ENCODE results near the gene FAF2. TPM values are rescaled to one million over a fixed set of nuclear protein-coding genes. Genes with fewer than 3 reads are reported as not detected.

FAF2 gene
- total RNA-seq, 4 donors from 2014 or later: 21.2 to 27.3 (median 23.9) TPM

GRCh38 chr5:176517053-176517661, 69.0 kb downstream of the FAF2 start:
- intact Hi-C loops (cut with DNase I): no loop called here
- no peaks in the 10 kb centered on the region for H3K36me3 ChIP-seq
- H3K27me3 ChIP-seq: no peaks in the 10 kb centered on the region
- no peaks in the 10 kb centered on the region for H3K9me3 ChIP-seq
- H3K4me3 ChIP-seq: no peak overlapping the region
- no peak overlapping the region for H3K27ac ChIP-seq (replicated peaks in 1 of 4)
- no peak for DNase-seq (ENCODE audit: extremely low spot score)
- no peaks in the 10 kb centered on the region for H3K4me1 ChIP-seq
- no peak for TF ChIP-seq EP300 (IDR thresholded peaks at IDR 0.05)
- TF ChIP-seq, protein P1, sequence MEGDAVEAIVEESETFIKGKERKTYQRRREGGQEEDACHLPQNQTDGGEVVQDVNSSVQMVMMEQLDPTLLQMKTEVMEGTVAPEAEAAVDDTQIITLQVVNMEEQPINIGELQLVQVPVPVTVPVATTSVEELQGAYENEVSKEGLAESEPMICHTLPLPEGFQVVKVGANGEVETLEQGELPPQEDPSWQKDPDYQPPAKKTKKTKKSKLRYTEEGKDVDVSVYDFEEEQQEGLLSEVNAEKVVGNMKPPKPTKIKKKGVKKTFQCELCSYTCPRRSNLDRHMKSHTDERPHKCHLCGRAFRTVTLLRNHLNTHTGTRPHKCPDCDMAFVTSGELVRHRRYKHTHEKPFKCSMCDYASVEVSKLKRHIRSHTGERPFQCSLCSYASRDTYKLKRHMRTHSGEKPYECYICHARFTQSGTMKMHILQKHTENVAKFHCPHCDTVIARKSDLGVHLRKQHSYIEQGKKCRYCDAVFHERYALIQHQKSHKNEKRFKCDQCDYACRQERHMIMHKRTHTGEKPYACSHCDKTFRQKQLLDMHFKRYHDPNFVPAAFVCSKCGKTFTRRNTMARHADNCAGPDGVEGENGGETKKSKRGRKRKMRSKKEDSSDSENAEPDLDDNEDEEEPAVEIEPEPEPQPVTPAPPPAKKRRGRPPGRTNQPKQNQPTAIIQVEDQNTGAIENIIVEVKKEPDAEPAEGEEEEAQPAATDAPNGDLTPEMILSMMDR (IDR thresholded peaks at IDR 0.05): no peak
- TF ChIP-seq POLR2AphosphoS5 (IDR thresholded peaks at IDR 0.05): no peak
- TF ChIP-seq POLR2A (IDR thresholded peaks at IDR 0.05; ENCODE audit: low read depth): no peak
- 66% methylated on average over 7 of the region's 7 CpGs for WGBS

DNA sequence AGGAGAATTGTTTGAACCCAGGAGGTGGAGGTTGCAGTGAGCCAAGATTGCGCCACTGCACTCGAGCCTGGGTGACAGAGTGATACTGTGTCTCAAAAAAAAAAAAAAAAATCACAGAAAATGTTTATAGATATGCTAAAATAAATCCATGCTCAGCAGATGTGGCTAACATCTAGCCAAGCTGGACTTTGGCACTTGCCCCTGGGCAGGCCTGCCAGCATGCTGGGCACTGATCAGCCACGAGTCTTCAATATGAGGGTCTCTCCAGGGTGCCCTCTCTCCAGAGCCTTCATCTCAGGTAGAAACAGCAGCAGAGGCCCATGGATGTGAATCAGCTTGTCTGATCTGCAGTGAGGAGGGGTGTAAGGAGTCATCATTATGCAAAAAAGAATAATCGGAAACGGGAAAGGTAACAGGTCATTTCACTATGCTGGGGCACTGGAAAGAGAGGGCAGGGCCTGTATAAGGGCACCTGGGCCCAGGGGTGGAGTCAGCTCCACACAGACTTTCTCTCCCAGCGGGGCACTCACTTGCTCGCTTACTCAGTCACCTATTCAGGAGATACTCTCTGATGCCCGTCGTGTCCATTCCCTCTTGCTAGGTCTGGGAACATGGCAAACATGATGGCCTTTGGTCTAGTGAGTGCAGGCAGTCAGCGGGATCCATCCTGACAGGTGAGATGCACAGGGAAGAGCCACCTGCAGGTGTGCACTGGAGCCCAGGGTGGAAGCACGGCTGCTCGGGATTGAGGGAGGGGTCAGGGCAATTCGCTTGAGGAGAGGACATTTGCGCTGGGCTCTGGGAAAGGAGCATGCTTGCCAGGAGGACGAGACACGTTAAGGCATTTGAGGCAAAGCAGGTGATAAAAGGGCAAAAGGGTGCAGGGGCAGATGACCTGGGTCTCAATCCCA, 71.9 kb downstream of the FAF2 start:
- Histone ChIP-seq H3K9me3 (no peaks in the 10 kb centered on the region), H3K27me3 (no peaks in the 10 kb centered on the region), H3K4me3 (no peak overlapping the region), H3K27ac (replicated peaks in 1 of 4) (no peak overlapping the region), H3K36me3 (no peaks in the 10 kb centered on the region), H3K4me1 (no peaks in the 10 kb centered on the region)
- TF ChIP-seq POLR2A (IDR thresholded peaks at IDR 0.05; ENCODE audit: low read depth) (no peak), POLR2AphosphoS5 (IDR thresholded peaks at IDR 0.05) (no peak)
- TF ChIP-seq, protein P1 (IDR thresholded peaks at IDR 0.05): no peak
- 74% methylated on average over 16 of the region's 16 CpGs for WGBS
- DNase-seq (ENCODE audit: extremely low spot score): no peak
- intact Hi-C loops (cut with DNase I): no loop called here

- H3K27ac ChIP-seq (replicated peaks in 1 of 4): no peak overlapping the region
- intact Hi-C loops (cut with DNase I): no loop called here
- H3K4me3 ChIP-seq: no peak overlapping the region
- DNase-seq (ENCODE audit: extremely low spot score): no peak
- H3K27me3 ChIP-seq: no peaks in the 10 kb centered on the region
- no peaks in the 10 kb centered on the region for H3K36me3 ChIP-seq
- no peaks in the 10 kb centered on the region for H3K9me3 ChIP-seq
- WGBS: 83% methylated on average over 7 of the region's 7 CpGs
- no peaks in the 10 kb centered on the region for H3K4me1 ChIP-seq
- no peak for TF ChIP-seq EP300 (IDR thresholded peaks at IDR 0.05)
- TF ChIP-seq POLR2AphosphoS5 (IDR thresholded peaks at IDR 0.05): no peak
- TF ChIP-seq, protein P1 (IDR thresholded peaks at IDR 0.05): no peak
- TF ChIP-seq POLR2A (IDR thresholded peaks at IDR 0.05; ENCODE audit: low read depth): no peak
Observed at GRCh38 chr5:176521286-176521685, 73.1 kb downstream of the FAF2 start.

DNA sequence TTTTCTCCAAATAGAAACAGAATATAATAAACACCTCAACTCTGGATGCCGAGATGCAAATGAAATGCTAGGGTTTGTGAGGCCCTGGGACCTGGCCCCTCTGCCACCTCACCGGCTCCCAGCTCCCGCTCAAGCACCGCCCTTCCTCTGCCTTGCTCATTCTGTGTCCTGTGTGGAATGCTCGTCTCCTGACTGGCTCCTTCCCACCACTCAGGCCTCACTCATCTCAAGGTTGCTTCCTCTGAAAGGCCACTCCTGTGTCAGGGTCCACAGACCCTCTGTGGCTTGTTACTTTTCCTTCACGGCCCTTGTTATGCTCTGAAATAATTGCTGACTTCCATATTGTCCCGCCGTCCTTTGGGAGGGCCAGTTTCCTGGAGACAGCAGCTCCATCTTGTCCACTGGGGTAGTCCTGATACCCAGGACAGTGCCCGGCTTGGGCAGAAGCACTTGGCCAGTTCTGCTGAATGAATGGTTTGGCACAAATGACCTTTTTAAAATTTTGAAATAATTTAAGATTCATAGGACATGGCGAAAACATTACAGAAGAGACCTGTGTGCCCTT, 73.6 kb downstream of the FAF2 start:
- H3K4me3 ChIP-seq: no peak overlapping the region
- peaks cover 0 to 4% (median 0%) of the 10 kb centered on the region in 4 donors for H3K36me3 ChIP-seq
- DNase-seq (ENCODE audit: extremely low spot score): no peak
- no peaks in the 10 kb centered on the region for H3K27me3 ChIP-seq
- H3K9me3 ChIP-seq: no peaks in the 10 kb centered on the region
- TF ChIP-seq POLR2AphosphoS5 (IDR thresholded peaks at IDR 0.05): no peak
- TF ChIP-seq POLR2A (IDR thresholded peaks at IDR 0.05; ENCODE audit: low read depth): no peak
- TF ChIP-seq, protein P1 (IDR thresholded peaks at IDR 0.05): no peak
- TF ChIP-seq EP300 (IDR thresholded peaks at IDR 0.05): no peak
- 67% methylated on average over 10 of the region's 10 CpGs for WGBS
- intact Hi-C loops (cut with DNase I): no loop called here
- H3K27ac ChIP-seq (replicated peaks in 1 of 4): no peak overlapping the region
- no peaks in the 10 kb centered on the region for H3K4me1 ChIP-seq
